IMR-90 (cell line): Measurements from ENCODE around the gene GPHB5. TPM values are rescaled to one million over a fixed set of nuclear protein-coding genes. Genes with fewer than 3 reads are reported as not detected.

Experiments
- ATAC-seq: fragments of 200-7000 bp; cut with Tn5 transposase; 2 replicates; pipeline ENCODE4 v1.9.1; 2020; ENCODE audit warnings: low read depth, mild to moderate bottlenecking, moderate library complexity
- BruUV-seq: library from RNA; stranded (reverse); fragments of 400-500 nt; replicated peaks from 2 replicates; lab custom pipeline; 2021; lab: Mats Ljungman, UMichigan
- CTCF ChIA-PET: fragments of 300-600 bp; formaldehyde crosslinking; extraction: SDS; loops from one replicate; lab custom pipeline; 2021; ENCODE audit warnings: antibody characterized with exemption; lab: Yijun Ruan, JAX
- POLR2A ChIA-PET: fragments of 300-600 bp; sonication (Branson Sonifier 250); formaldehyde crosslinking; loops from one replicate; lab custom pipeline; 2022; ENCODE audit warnings: antibody characterized with exemption; ENCODE audit not compliant: unreplicated experiment; lab: Charles Lee
- DNase-seq: peaks from one replicate; pipeline ENCODE4 v3.0.0; 2013
- H2AFZ ChIP-seq: replicated peaks from 2 replicates; pipeline ENCODE3; 2013; ENCODE audit warnings: low read length, mild to moderate bottlenecking; ENCODE audit not compliant: poor library complexity
- H2AK5ac ChIP-seq: 2 replicates; pipeline ENCODE4 v1.6.1; 2013; ENCODE audit warnings: low read depth, low read length, inconsistent platforms
- H2AK9ac ChIP-seq: replicated peaks from 2 replicates; pipeline ENCODE3; 2013; ENCODE audit warnings: mild to moderate bottlenecking, low read depth, low read length, moderate library complexity; ENCODE audit not compliant: poor library complexity
- H2BK120ac ChIP-seq: 2 replicates; pipeline ENCODE4 v1.6.1; 2013; ENCODE audit warnings: low read depth, low read length, inconsistent platforms
- H2BK15ac ChIP-seq: 3 replicates; pipeline ENCODE4 v1.6.1; 2013; ENCODE audit warnings: low read depth, low read length, inconsistent platforms
- H2BK20ac ChIP-seq: 2 replicates; pipeline ENCODE4 v1.6.1; 2013; ENCODE audit warnings: low read depth, mild to moderate bottlenecking, inconsistent platforms, low read length, moderate library complexity
- H2BK5ac ChIP-seq: 2 replicates; pipeline ENCODE4 v1.6.1; 2013; ENCODE audit warnings: mild to moderate bottlenecking, low read depth, low read length, inconsistent platforms; ENCODE audit not compliant: poor library complexity, severe bottlenecking
- H3K14ac ChIP-seq: replicated peaks from 2 replicates; pipeline ENCODE4 v1.6.1; 2013; ENCODE audit warnings: low read depth, low read length, inconsistent platforms
- H3K18ac ChIP-seq: 2 replicates; pipeline ENCODE4 v1.6.1; 2013; ENCODE audit warnings: low read depth, low read length, control low read depth
- H3K23ac ChIP-seq: 2 replicates; pipeline ENCODE4 v1.6.1; 2013; ENCODE audit warnings: low read depth, low read length, inconsistent platforms
- H3K27ac ChIP-seq: 2 replicates; pipeline ENCODE4 v1.5.1; 2013; ENCODE audit warnings: mild to moderate bottlenecking, control low read depth, low read length; ENCODE audit not compliant: insufficient read depth
- H3K27me3 ChIP-seq: 2 replicates; pipeline ENCODE4 v1.6.1; 2013; ENCODE audit warnings: low read length; ENCODE audit not compliant: control insufficient read depth, insufficient read depth
- H3K36me3 ChIP-seq: 2 replicates; pipeline ENCODE4 v1.6.1; 2013; ENCODE audit warnings: low read length, mixed read lengths; ENCODE audit not compliant: control insufficient read depth, insufficient read depth
- H3K4ac ChIP-seq: 2 replicates; pipeline ENCODE4 v1.6.1; 2013; ENCODE audit warnings: low read depth, low read length, inconsistent platforms
- H3K4me1 ChIP-seq: 2 replicates; pipeline ENCODE4 v1.6.1; 2013; ENCODE audit warnings: low read length, mixed read lengths; ENCODE audit not compliant: control insufficient read depth, insufficient read depth
- H3K4me2 ChIP-seq: 2 replicates; pipeline ENCODE4 v1.6.1; 2013; ENCODE audit warnings: low read depth, mild to moderate bottlenecking, control low read depth, low read length, moderate library complexity
- H3K4me3 ChIP-seq: 2 replicates; pipeline ENCODE4 v1.5.1; 2013; ENCODE audit warnings: low read depth, mild to moderate bottlenecking, control low read depth, low read length, moderate library complexity; ENCODE audit not compliant: insufficient read depth
- H3K56ac ChIP-seq: 2 replicates; pipeline ENCODE4 v1.6.1; 2013; ENCODE audit warnings: low read length, inconsistent platforms; ENCODE audit not compliant: insufficient read depth; ENCODE audit errors: extremely low read depth
- H3K79me1 ChIP-seq, 2 experiments: 2 replicates each; pipeline ENCODE4 v1.6.1; 2013; ENCODE audit warnings: low read length in 2 of 2, inconsistent platforms in 1 of 2, low read depth in 1 of 2
- H3K9ac ChIP-seq: 2 replicates; pipeline ENCODE4 v1.6.1; 2013; ENCODE audit warnings: low read depth, low read length, control low read depth
- H3K9me1 ChIP-seq: 2 replicates; pipeline ENCODE4 v1.6.1; 2013; ENCODE audit warnings: low read length, inconsistent platforms; ENCODE audit not compliant: insufficient read depth
- H3K9me3 ChIP-seq: 2 replicates; pipeline ENCODE4 v1.6.1; 2013; ENCODE audit warnings: low read length; ENCODE audit not compliant: control insufficient read depth, insufficient read depth
- H4K20me1 ChIP-seq: 2 replicates; pipeline ENCODE4 v1.6.1; 2013; ENCODE audit warnings: low read length, inconsistent platforms; ENCODE audit not compliant: insufficient read depth
- H4K5ac ChIP-seq: 2 replicates; pipeline ENCODE4 v1.6.1; 2013; ENCODE audit warnings: mild to moderate bottlenecking, low read depth, low read length, control low read depth
- H4K8ac ChIP-seq, 2 experiments: 2 replicates each; pipeline ENCODE4 v1.6.1; 2013; ENCODE audit warnings: low read depth in 2 of 2, low read length in 2 of 2, control low read depth in 1 of 2, inconsistent platforms in 1 of 2
- H4K91ac ChIP-seq: 2 replicates; pipeline ENCODE4 v1.6.1; 2013; ENCODE audit warnings: low read depth, low read length, inconsistent platforms; ENCODE audit not compliant: insufficient read depth
- CEBPB ChIP-seq: IDR thresholded peaks from 2 replicates; pipeline ENCODE4 v1.6.1; 2012; ENCODE audit warnings: low read depth, low read length, improper control_type of control experiment
- CHD1 ChIP-seq: IDR thresholded peaks from 2 replicates; pipeline ENCODE4 v1.6.1; 2012; ENCODE audit warnings: low read depth, low read length, improper control_type of control experiment
- CTCF ChIP-seq: conservative IDR thresholded peaks from 2 replicates; pipeline ENCODE4 v1.5.1; 2012; ENCODE audit warnings: mild to moderate bottlenecking, low read depth, low read length, improper control_type of control experiment
- NFE2L2 ChIP-seq: fragments of 150-350 bp; IDR thresholded peaks from 2 replicates; pipeline ENCODE4 v1.6.1; 2016; ENCODE audit warnings: low read depth, mild to moderate bottlenecking, low read length
- POLR2A ChIP-seq: IDR thresholded peaks from 2 replicates; pipeline ENCODE4 v1.6.1; 2012; ENCODE audit warnings: mild to moderate bottlenecking, low read depth, low read length
- RAD21 ChIP-seq: IDR thresholded peaks from 2 replicates; pipeline ENCODE4 v1.6.1; 2012; ENCODE audit warnings: low read length, improper control_type of control experiment
- RCOR1 ChIP-seq: IDR thresholded peaks from 2 replicates; pipeline ENCODE4 v1.6.1; 2012; ENCODE audit warnings: mild to moderate bottlenecking, low read length, improper control_type of control experiment; ENCODE audit not compliant: insufficient replicate concordance
- RFX5 ChIP-seq: IDR thresholded peaks from 2 replicates; pipeline ENCODE4 v1.8.0; 2012; ENCODE audit warnings: low read depth, mild to moderate bottlenecking, low read length, moderate library complexity
- SMC3 ChIP-seq: fragments of 150-350 bp; IDR thresholded peaks from 2 replicates; pipeline ENCODE4 v1.6.1; 2016; ENCODE audit warnings: low read depth, mild to moderate bottlenecking, antibody characterized with exemption, low read length, moderate library complexity
- dilution Hi-C: fragments of 300-500 bp; cut with HindIII; formaldehyde crosslinking; loops from one replicate; pipeline ENCODE4 v1.14.3; 2018; ENCODE audit warnings: low sequenced_read_pairs; ENCODE audit not compliant: unreplicated experiment
- in situ Hi-C: fragments of 300-500 bp; cut with MboI; formaldehyde crosslinking; loops from 3 replicates; pipeline ENCODE4 v1.14.3; 2019; ENCODE audit warnings: low sequenced_read_pairs, inconsistent platforms, mixed read lengths
- intact Hi-C: fragments of 100-400 bp; cut with micrococcal nuclease; formaldehyde crosslinking; loops from 2 replicates; pipeline ENCODE4 v1.10.0; 2022
- polyA plus RNA-seq, 3 experiments: library from polyadenylated mRNA; depleted of rRNA; stranded (reverse); fragments of >200 nt; gene quantifications; 2 replicates each; pipeline ENCODE4 v1.2.3, GENCODE V29; 2012; ENCODE audit warnings: low replicate concordance in 1 of 3
- total RNA-seq: library from RNA; depleted of rRNA; stranded (reverse); fragments of >200 nt; gene quantifications from 2 replicates; pipeline ENCODE4 v1.2.3, GENCODE V29; 2012

Gene GPHB5
- total and polyA plus RNA-seq, 2 of the 4 experiments (the other 2 are of a cell fraction), result not detected

GRCh38 chr14:63367742-63368364 lies 49.1 kb upstream of the GPHB5 start:
- Histone ChIP-seq H3K27me3 (no peaks in the 10 kb centered on the region), H3K36me3 (peaks cover under 1% of the 10 kb centered on the region; the same call in 1 of the 2 replicates), H4K5ac (no peak overlapping the region), H3K4me2 (no peak overlapping the region), H3K27ac (no peak overlapping the region), H3K18ac (no peak overlapping the region), H2AK9ac (no peak overlapping the region), H3K79me1 (no peaks in the 10 kb centered on the region; a peak in 1 of 4 replicates), H2BK20ac (no peak overlapping the region), H4K91ac (no peak overlapping the region), H3K56ac (no peak overlapping the region), H2BK5ac (no peak overlapping the region), H3K9ac (no peak overlapping the region), H3K4me3 (no peak overlapping the region), H4K8ac (no peak overlapping the region), H2AK5ac (no peak overlapping the region), H2BK15ac (no peak overlapping the region), H4K20me1 (no peaks in the 10 kb centered on the region), H2BK120ac (no peak overlapping the region), H3K4ac (no peak overlapping the region), H3K9me1 (peaks cover 3% of the 10 kb centered on the region; the same call in 1 of the 2 replicates), H2AFZ (no peak overlapping the region), H3K14ac (no peak overlapping the region), H3K23ac (no peak overlapping the region), H3K4me1 (no peaks in the 10 kb centered on the region), H3K9me3 (peaks cover 2% of the 10 kb centered on the region; the same call in 1 of the 2 replicates)
- TF ChIP-seq CEBPB, result no peak
- TF ChIP-seq POLR2A, result no peak
- TF ChIP-seq CTCF, result no peak
- no peak for TF ChIP-seq RFX5
- no peak for TF ChIP-seq SMC3
- TF ChIP-seq RCOR1, result no peak
- no peak for TF ChIP-seq NFE2L2
- TF ChIP-seq CHD1, result no peak
- no peak for TF ChIP-seq RAD21
- intact Hi-C loops (no loop called here), dilution Hi-C loops (no loop called here), in situ Hi-C loops (no loop called here)
- DNase-seq (no peak), ATAC-seq (no peak)
- BruUV-seq, result no TSS peak
- POLR2A ChIA-PET, result no interaction called here
- CTCF ChIA-PET, result interaction anchor here (0.6 kb wide), 1 partner anchor 272 kb away, joined by 6 read pairs; no protein-coding TSS in a partner anchor
